GM12892 (cell line): ENCODE data around the gene CRABP1.

Experiments used
- POLR2A ChIP-seq: IDR thresholded peaks from 2 replicates; pipeline ENCODE4 v1.6.1; 2011; ENCODE audit warnings: low read depth, low read length, control low read depth
- POLR2AphosphoS5 ChIP-seq: IDR thresholded peaks from 2 replicates; pipeline ENCODE4 v1.6.1; 2011; ENCODE audit warnings: low read depth, low read length, control low read depth
- TAF1 ChIP-seq: IDR thresholded peaks from 2 replicates; pipeline ENCODE4 v1.6.1; 2011; ENCODE audit warnings: low read depth, mild to moderate bottlenecking, control low read depth, low read length, borderline replicate concordance

DNA sequence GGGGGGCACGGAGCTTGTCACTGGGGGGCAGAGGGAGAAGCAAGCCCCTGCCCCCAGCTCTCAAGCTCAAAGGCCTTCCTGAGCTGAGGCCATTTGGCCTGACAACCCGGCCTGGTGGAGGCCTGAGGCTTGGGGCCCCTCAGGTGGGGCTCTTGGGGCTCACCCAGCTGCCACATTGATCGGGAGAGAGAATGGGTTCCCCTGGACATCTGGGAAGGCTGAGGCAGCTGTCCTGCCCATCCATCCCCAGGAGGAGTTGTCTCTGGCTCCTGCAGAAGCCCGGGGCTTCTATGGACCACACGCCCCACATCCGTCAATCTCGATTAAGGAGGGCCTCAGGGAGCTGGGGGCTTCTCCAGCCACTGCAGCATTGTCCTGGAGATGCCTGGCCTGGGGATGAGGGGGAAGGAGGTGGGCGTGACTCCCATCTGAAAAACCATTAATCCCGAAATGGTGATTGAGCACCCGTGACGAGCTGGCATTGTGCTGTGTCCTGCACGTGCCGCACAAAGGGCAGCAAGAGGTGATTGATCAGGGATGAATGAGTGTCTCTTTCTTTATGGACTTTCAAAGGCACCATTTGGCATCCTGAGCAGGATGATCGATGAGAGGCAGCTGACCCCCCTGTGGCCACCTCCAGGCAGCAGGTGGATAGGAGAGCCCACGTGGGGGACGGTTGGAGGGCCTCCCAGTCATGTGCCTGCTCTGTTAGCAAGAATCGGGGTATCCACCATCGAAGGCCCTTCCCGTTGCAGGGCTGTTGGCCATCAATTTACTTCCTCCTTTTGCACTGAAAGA, 17.2 kb upstream of the CRABP1 start:
- TF ChIP-seq POLR2A (no peak), POLR2AphosphoS5 (no peak), TAF1 (no peak)
